OCI-LY3 (cell line): ENCODE results near the gene CLCN1.

Source experiments
- H2AFZ ChIP-seq: fragments of 200-600, 300-600 bp; shearing (Covaris generic); 2 replicates; pipeline ENCODE4 v1.6.0; 2014; ENCODE audit warnings: antibody characterized with exemption, low read depth, low read length
- H3K27ac ChIP-seq: fragments of 200-600, 300-600 bp; sonication (generic); 2 replicates; pipeline ENCODE4 v1.5.1; 2014; ENCODE audit warnings: mild to moderate bottlenecking, low read length, moderate library complexity, mixed read lengths
- H3K27me3 ChIP-seq: fragments of 200-600, 300-600 bp; sonication (generic); 2 replicates; pipeline ENCODE4 v1.6.1; 2014; ENCODE audit warnings: low read depth, low read length, mixed read lengths
- H3K36me3 ChIP-seq: fragments of 200-600, 300-600 bp; sonication (generic); replicated peaks from 2 replicates; pipeline ENCODE3; 2014; ENCODE audit warnings: low read depth, low read length, mixed read lengths
- H3K4me1 ChIP-seq: fragments of 300-600, 200-600 bp; sonication (generic); 2 replicates; pipeline ENCODE4 v1.6.1; 2014; ENCODE audit warnings: low read length, mixed read lengths
- H3K4me2 ChIP-seq: fragments of 200-600, 300-600 bp; sonication (generic); 2 replicates; pipeline ENCODE4 v1.6.1; 2014; ENCODE audit warnings: low read length, mixed read lengths
- H3K4me3 ChIP-seq: fragments of 300-600, 200-600 bp; sonication (generic); 2 replicates; pipeline ENCODE4 v1.5.1; 2014; ENCODE audit warnings: antibody characterized with exemption, mild to moderate bottlenecking, low read length, moderate library complexity
- H3K79me2 ChIP-seq: fragments of 300-600, 200-600 bp; shearing (Covaris generic); 2 replicates; pipeline ENCODE4 v1.6.1; 2014; ENCODE audit warnings: mild to moderate bottlenecking, low read length, mixed read lengths
- H3K9ac ChIP-seq: fragments of 300-600, 200-600 bp; shearing (Covaris generic); 2 replicates; pipeline ENCODE4 v1.6.0; 2014; ENCODE audit warnings: mild to moderate bottlenecking, low read length, moderate library complexity
- H3K9me3 ChIP-seq: fragments of 200-600, 300-600 bp; shearing (Covaris generic); 2 replicates; pipeline ENCODE4 v1.6.1; 2014; ENCODE audit warnings: low read length, mixed read lengths; ENCODE audit not compliant: insufficient read depth
- H4K20me1 ChIP-seq: fragments of 200-600, 300-600 bp; sonication (generic); 2 replicates; pipeline ENCODE4 v1.6.1; 2016; ENCODE audit warnings: low read length, mixed read lengths; ENCODE audit not compliant: insufficient read depth
- CTCF ChIP-seq: fragments of 200-600, 300-600 bp; sonication (generic); IDR thresholded peaks from 2 replicates; pipeline ENCODE4 v1.5.1; 2014; ENCODE audit warnings: antibody characterized with exemption, low read length, low read depth
- EZH2phosphoT487 ChIP-seq: fragments of 200-600 bp; shearing (Covaris generic); IDR thresholded peaks from 2 replicates; pipeline ENCODE4 v1.6.1; 2018; ENCODE audit warnings: antibody characterized with exemption, mixed run types, low read depth

CLCN1 gene

DNA sequence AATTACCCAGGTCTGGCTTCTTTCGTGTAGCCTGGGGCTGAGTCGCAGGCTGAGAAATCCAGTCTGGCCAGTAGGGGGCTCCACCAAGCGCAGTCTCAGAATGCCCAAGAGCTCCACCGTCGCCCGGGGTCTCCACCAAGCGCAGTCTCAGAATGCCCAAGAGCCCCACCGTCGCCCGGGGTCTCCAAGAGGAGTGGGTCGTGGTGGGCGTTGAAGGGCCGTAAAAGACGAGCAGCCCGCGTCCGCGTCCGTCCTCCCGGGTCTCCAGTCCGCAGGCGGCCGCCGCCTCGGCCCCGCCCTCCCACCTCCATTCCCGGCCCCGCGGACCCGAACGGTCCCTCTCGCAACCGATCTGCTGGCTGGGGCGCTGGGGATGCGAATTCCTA, 64.3 kb downstream of the CLCN1 start:
- peaks cover 9% of the 10 kb centered on the region for H3K36me3 ChIP-seq
- TF ChIP-seq CTCF (peak; percentile 79), EZH2phosphoT487 (no peak)
- no peaks in the 10 kb centered on the region for H3K9me3 ChIP-seq
- peak overlapping the region; percentile 76 for H3K27ac ChIP-seq
- peak overlapping the region; percentile 85 for H2AFZ ChIP-seq
- peaks cover 7% of the 10 kb centered on the region; the same call in 1 of the 2 replicates for H4K20me1 ChIP-seq
- H3K79me2 ChIP-seq, result peaks cover 27% of the 10 kb centered on the region
- peak overlapping the region; percentile 86 for H3K4me2 ChIP-seq
- H3K27me3 ChIP-seq, result no peaks in the 10 kb centered on the region
- H3K4me3 ChIP-seq, result peak overlapping the region; percentile 93
- peaks cover 14% of the 10 kb centered on the region for H3K4me1 ChIP-seq
- H3K9ac ChIP-seq, result peak overlapping the region; percentile 98

GRCh38 chr7:143380646-143381426, 64.9 kb downstream of the CLCN1 start, which contains the start of gene ZYX:
ZYX (plus strand) TSS chr7:143381345; CDS start chr7:143381572, 227 bp downstream.
- H4K20me1 ChIP-seq, result peaks cover 8% of the 10 kb centered on the region; the same call in 1 of the 2 replicates
- peak within 1 kb of the TSS; percentile 86 for H3K4me2 ChIP-seq
- H3K27ac ChIP-seq, result peak within 1 kb of the TSS; percentile 76
- peak within 1 kb of the TSS; percentile 93 for H3K4me3 ChIP-seq
- peak within 1 kb of the TSS; percentile 98 for H3K9ac ChIP-seq
- peaks cover 28% of the 10 kb centered on the region for H3K79me2 ChIP-seq
- peak within 1 kb of the TSS; percentile 85 for H2AFZ ChIP-seq
- peaks cover 9% of the 10 kb centered on the region for H3K36me3 ChIP-seq
- TF ChIP-seq EZH2phosphoT487 (no peak), CTCF (no peak)
- peaks cover 14% of the 10 kb centered on the region for H3K4me1 ChIP-seq
- no peaks in the 10 kb centered on the region for H3K9me3 ChIP-seq
- H3K27me3 ChIP-seq, result no peaks in the 10 kb centered on the region

GRCh38 chr7:143381427-143382125, 65.7 kb downstream of the CLCN1 start:
- Histone ChIP-seq H3K9ac (peak overlapping the region; percentile 98), H4K20me1 (peaks cover 14% of the 10 kb centered on the region), H3K4me3 (peak overlapping the region; percentile 93), H3K4me2 (peak overlapping the region; percentile 83), H3K27me3 (no peaks in the 10 kb centered on the region), H2AFZ (no peak overlapping the region), H3K27ac (peak overlapping the region; percentile 76), H3K4me1 (peaks cover 14% of the 10 kb centered on the region), H3K36me3 (peaks cover 9% of the 10 kb centered on the region), H3K79me2 (peaks cover 28% of the 10 kb centered on the region), H3K9me3 (no peaks in the 10 kb centered on the region)
- TF ChIP-seq EZH2phosphoT487 (no peak), CTCF (no peak)
